ENCODE measurements around the gene LAS1L. TPM values are rescaled to one million over a fixed set of nuclear protein-coding genes. Genes with fewer than 3 reads are reported as not detected.

Gene LAS1L
- total and polyA plus RNA-seq, 2 experiments from 2014 or later, result 14.1 to 26.0 TPM

DNA sequence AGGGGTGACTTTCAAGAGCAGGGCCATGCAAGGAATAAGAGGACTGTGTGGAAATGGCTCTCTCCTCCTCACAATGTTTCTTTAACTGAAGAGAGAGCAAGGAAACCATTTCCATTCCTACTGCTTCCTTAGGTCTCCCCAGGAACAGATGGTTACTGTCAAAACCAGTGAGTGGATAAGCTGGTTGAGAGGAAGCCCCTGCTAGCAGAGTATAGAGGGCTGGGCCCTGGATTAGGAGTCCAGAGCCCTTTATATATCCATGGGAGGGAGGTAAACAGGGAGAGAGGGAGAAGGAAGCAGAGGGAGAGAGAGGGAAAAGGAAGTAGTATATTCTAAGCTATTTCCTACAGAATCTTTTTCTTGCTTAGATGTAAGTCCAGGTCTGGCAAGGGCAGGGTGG is 43.8 kb upstream of the LAS1L start:
- Histone ChIP-seq H3K27me3 (no peaks in the 10 kb centered on the region), H4K20me1 (ENCODE audit: insufficient read depth, poor library complexity, severe bottlenecking) (no peaks in the 10 kb centered on the region), H3K4me1 (ENCODE audit: insufficient read depth) (no peaks in the 10 kb centered on the region), H3K4me2 (no peak overlapping the region), H2AFZ (no peak overlapping the region), H3K36me3 (replicated peaks; ENCODE audit: insufficient read depth, low read depth) (no peaks in the 10 kb centered on the region), H3K27ac (no peak overlapping the region), H3K79me2 (no peaks in the 10 kb centered on the region), H3K9me3 (ENCODE audit: low read depth) (no peaks in the 10 kb centered on the region), H3K4me3 (no peak overlapping the region), H3K9me2 (replicated peaks; ENCODE audit: insufficient read depth) (no peaks in the 10 kb centered on the region)
- TF ChIP-seq EZH2 (IDR thresholded peaks at IDR 0.05; ENCODE audit: borderline replicate concordance), result no peak
- TF ChIP-seq, protein P1, sequence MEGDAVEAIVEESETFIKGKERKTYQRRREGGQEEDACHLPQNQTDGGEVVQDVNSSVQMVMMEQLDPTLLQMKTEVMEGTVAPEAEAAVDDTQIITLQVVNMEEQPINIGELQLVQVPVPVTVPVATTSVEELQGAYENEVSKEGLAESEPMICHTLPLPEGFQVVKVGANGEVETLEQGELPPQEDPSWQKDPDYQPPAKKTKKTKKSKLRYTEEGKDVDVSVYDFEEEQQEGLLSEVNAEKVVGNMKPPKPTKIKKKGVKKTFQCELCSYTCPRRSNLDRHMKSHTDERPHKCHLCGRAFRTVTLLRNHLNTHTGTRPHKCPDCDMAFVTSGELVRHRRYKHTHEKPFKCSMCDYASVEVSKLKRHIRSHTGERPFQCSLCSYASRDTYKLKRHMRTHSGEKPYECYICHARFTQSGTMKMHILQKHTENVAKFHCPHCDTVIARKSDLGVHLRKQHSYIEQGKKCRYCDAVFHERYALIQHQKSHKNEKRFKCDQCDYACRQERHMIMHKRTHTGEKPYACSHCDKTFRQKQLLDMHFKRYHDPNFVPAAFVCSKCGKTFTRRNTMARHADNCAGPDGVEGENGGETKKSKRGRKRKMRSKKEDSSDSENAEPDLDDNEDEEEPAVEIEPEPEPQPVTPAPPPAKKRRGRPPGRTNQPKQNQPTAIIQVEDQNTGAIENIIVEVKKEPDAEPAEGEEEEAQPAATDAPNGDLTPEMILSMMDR (IDR thresholded peaks at IDR 0.05; ENCODE audit: poor library complexity), result no peak
- no peak for TF ChIP-seq EZH2phosphoT487 (IDR thresholded peaks at IDR 0.05; ENCODE audit: low read depth, severe bottlenecking, unreplicated experiment)
- DNase-seq (ENCODE audit: low spot score), result no peak

DNA sequence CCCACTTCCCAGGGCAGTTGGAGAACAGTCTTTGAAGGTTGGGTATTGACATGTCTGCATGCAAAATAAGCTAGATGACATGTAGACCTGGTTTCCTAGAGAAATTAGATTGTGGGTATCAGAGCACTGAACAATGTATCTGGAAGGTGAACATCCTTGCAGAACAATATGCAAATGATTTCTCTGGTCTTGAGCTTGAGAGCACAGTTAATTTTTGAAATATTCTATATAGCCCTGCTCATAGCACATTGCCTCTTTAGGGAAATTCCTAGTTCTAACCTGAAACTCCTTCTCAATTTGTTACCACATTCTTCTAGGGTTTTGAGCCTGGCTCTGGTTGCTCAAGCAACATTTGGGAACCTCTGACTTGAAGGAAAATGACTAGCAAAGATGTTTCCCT is 41.6 kb upstream of the LAS1L start:
- Histone ChIP-seq H3K4me1 (ENCODE audit: insufficient read depth) (no peaks in the 10 kb centered on the region), H3K27ac (no peak overlapping the region), H2AFZ (no peak overlapping the region), H3K36me3 (replicated peaks; ENCODE audit: insufficient read depth, low read depth) (no peaks in the 10 kb centered on the region), H3K79me2 (no peaks in the 10 kb centered on the region), H3K9me3 (ENCODE audit: low read depth) (no peaks in the 10 kb centered on the region), H3K4me3 (no peak overlapping the region), H3K9me2 (replicated peaks; ENCODE audit: insufficient read depth) (no peaks in the 10 kb centered on the region), H3K27me3 (no peaks in the 10 kb centered on the region), H3K4me2 (no peak overlapping the region), H4K20me1 (ENCODE audit: insufficient read depth, poor library complexity, severe bottlenecking) (no peaks in the 10 kb centered on the region)
- DNase-seq (ENCODE audit: low spot score), result no peak
- TF ChIP-seq, protein P1 (IDR thresholded peaks at IDR 0.05; ENCODE audit: poor library complexity), result no peak
- TF ChIP-seq EZH2 (IDR thresholded peaks at IDR 0.05; ENCODE audit: borderline replicate concordance) (no peak), EZH2phosphoT487 (IDR thresholded peaks at IDR 0.05; ENCODE audit: low read depth, severe bottlenecking, unreplicated experiment) (no peak)

DNA sequence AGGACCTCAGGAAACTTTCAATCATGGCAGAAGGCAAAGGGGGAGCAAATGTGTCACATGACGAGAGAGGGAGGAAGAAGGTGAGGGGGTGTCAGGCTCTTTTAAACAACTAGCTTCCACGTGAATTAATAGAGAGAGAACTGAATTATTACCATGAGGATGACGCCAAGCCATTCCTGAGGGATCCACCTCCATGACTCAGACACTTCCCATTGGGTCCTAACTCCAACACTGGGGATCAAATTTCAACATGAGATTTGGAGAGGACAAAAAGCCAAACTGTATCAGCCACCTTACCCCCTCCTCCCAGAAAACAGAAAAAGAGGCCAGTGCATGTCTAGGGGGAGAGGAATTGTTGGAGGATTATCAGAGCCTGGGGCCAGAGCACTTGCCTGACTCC is 40.4 kb upstream of the LAS1L start:
- H3K4me3 ChIP-seq, result no peak overlapping the region
- no peak overlapping the region for H2AFZ ChIP-seq
- no peaks in the 10 kb centered on the region for H3K36me3 ChIP-seq (replicated peaks; ENCODE audit: insufficient read depth, low read depth)
- DNase-seq (ENCODE audit: low spot score), result no peak
- TF ChIP-seq EZH2phosphoT487 (IDR thresholded peaks at IDR 0.05; ENCODE audit: low read depth, severe bottlenecking, unreplicated experiment) (no peak), EZH2 (IDR thresholded peaks at IDR 0.05; ENCODE audit: borderline replicate concordance) (no peak)
- TF ChIP-seq, protein P1 (IDR thresholded peaks at IDR 0.05; ENCODE audit: poor library complexity), result no peak
- WGBS (ENCODE audit: low lambda C conversion rate, missing lambda C conversion rate), result 44% methylated on average over 3 of the region's 3 CpGs
- H3K9me2 ChIP-seq (replicated peaks; ENCODE audit: insufficient read depth), result no peaks in the 10 kb centered on the region
- H3K4me2 ChIP-seq, result no peak overlapping the region
- no peaks in the 10 kb centered on the region for H3K27me3 ChIP-seq
- no peaks in the 10 kb centered on the region for H4K20me1 ChIP-seq (ENCODE audit: insufficient read depth, poor library complexity, severe bottlenecking)
- no peaks in the 10 kb centered on the region for H3K4me1 ChIP-seq (ENCODE audit: insufficient read depth)
- H3K27ac ChIP-seq, result no peak overlapping the region
- no peaks in the 10 kb centered on the region for H3K9me3 ChIP-seq (ENCODE audit: low read depth)
- no peaks in the 10 kb centered on the region for H3K79me2 ChIP-seq

DNA sequence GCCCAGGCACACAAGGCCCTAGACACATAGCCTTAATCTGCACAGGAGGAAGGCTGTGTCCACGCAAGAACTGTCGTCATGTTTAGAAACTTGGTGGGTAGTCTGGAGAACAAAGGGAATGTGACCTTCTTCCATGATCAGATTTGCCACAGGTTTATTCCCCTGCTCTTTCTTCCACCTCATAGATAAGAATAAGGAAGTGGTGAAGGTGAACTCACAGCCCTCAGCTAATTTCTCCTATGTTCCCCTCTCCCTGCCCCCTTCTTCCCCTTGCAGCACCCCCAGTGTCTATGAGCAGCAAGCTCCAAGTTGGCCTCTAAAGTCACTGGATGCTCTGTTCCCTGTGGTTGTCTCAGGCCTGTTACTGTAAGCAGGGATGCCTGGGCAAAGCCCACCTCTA is 39.8 kb upstream of the LAS1L start:
- 63% methylated on average over 2 of the region's 2 CpGs for WGBS (ENCODE audit: low lambda C conversion rate, missing lambda C conversion rate)
- H3K4me2 ChIP-seq, result no peak overlapping the region
- no peaks in the 10 kb centered on the region for H3K79me2 ChIP-seq
- H2AFZ ChIP-seq, result no peak overlapping the region
- no peak overlapping the region for H3K4me3 ChIP-seq
- H3K27ac ChIP-seq, result no peak overlapping the region
- no peaks in the 10 kb centered on the region for H3K9me3 ChIP-seq (ENCODE audit: low read depth)
- H3K9me2 ChIP-seq (replicated peaks; ENCODE audit: insufficient read depth), result no peaks in the 10 kb centered on the region
- no peaks in the 10 kb centered on the region for H3K4me1 ChIP-seq (ENCODE audit: insufficient read depth)
- no peaks in the 10 kb centered on the region for H3K36me3 ChIP-seq (replicated peaks; ENCODE audit: insufficient read depth, low read depth)
- TF ChIP-seq, protein P1 (IDR thresholded peaks at IDR 0.05; ENCODE audit: poor library complexity), result no peak
- TF ChIP-seq EZH2 (IDR thresholded peaks at IDR 0.05; ENCODE audit: borderline replicate concordance), result no peak
- TF ChIP-seq EZH2phosphoT487 (IDR thresholded peaks at IDR 0.05; ENCODE audit: low read depth, severe bottlenecking, unreplicated experiment), result no peak
- H3K27me3 ChIP-seq, result no peaks in the 10 kb centered on the region
- DNase-seq (ENCODE audit: low spot score), result no peak
- no peaks in the 10 kb centered on the region for H4K20me1 ChIP-seq (ENCODE audit: insufficient read depth, poor library complexity, severe bottlenecking)
